Nucleus accumbens (tissue), 56 donors: Measurements from ENCODE around the gene STX8.

ENCODE experiments used
- DNase-seq, 56 donors: peaks; one replicate each; lab custom pipeline; 2025; lab: John Stamatoyannopoulos, UW

Gene STX8

DNA sequence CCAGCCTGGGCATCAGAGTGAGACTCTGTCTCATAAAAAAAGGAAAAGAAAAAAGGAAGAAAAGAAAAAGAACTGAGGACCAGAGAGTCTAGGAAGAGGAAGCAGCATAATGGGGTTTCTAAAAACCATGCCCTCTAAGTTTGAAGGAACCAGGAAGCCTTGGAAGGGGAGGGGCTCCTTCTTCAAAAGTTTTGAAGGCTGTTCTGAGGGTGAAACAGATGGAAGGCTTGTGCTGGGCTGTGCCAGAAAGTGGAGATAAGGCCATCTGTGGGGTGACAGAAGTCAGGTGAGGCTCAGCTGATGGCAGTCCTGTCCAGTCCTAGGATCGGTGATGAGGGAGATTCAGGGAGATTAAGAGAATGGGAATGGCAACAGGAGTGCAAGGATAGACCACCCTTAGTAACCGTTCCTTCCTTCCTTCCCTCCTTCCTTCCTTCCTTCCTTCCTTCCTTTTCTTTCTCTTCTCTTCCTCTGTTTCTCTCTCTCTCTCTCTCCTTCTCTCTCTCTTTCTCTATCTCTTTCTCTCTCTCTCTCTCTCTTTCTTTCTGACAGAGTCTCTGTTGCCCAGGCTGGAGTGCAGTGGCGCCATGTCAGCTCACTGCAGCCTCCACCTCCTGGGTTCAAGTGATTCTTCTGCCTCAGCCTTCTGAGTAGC lies 371.7 kb downstream of the STX8 start:
- no peak for DNase-seq

DNA sequence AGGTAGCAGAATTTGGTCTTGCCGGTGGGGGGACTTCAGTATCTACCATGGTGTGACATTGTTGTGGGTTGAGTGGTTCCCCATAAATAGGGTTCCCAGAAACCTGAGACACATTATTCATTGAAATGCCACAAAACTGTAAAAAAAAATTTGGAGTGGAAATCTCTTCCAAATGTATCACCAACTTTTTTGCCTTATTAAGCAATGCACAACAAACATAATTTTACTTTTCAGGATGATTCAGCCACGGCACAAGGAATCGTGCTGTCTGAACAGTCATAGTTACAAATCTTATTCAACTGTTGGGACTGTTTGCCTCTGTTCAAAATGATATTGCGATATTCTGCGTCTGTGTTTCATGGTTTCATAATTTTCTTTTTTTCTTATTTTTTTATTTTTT lies 373.1 kb downstream of the STX8 start:
- DNase-seq, result no peak

DNA sequence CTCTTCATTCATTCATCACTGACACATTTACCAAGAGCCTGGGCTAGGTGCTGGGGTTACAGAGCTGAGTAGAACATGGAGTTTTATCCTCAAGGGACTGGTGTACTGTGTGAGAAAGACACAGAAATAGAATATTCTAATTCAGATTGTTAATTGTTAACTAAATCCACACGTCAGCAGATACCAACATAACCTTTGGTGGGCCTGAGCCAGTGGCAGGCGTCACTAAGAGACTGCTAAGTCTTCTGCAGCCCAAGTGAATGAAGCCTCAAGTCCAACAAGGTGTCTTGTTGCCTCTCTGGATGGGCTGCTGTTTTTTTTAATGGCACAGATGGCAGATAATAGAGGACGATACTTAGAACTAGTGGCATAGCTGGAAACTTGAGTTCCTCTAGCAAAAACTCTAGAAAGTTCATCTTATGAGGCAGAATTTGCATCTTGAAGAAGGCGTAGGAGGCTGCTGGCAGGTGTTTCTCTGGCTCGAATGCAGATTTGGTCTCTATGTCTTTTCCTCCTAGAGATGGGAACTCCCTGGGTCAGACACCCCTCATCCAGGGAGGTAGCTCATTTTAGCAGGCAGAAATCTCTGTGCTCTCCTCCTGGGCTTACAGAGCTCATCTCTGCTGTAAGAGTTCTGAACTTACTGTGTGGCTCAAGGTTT lies 374.8 kb downstream of the STX8 start:
- DNase-seq, result no peak
